B cell (primary cell): ENCODE data around the gene CACNB4. TPM values are rescaled to one million over a fixed set of nuclear protein-coding genes. Genes with fewer than 3 reads are reported as not detected.

Source experiments
- ATAC-seq: fragments of 200-7000 bp; cut with Tn5 transposase; one replicate; pipeline ENCODE4 v1.10.0; 2021; ENCODE audit warnings: low read depth, mild to moderate bottlenecking, moderate number of reproducible peaks, moderate library complexity
- CTCF ChIA-PET: fragments of 350-600 bp; sonication (Branson Sonifier 250); formaldehyde crosslinking; loops from one replicate; lab custom pipeline; 2021; ENCODE audit warnings: antibody characterized with exemption, inconsistent platforms; lab: Charles Lee
- POLR2A ChIA-PET: fragments of 350-600 bp; sonication (Branson Sonifier 250); formaldehyde crosslinking; loops from one replicate; lab custom pipeline; 2021; ENCODE audit warnings: antibody characterized with exemption; lab: Charles Lee
- DNase-seq: peaks from one replicate; pipeline ENCODE4 v3.0.0; 2013
- H2AFZ ChIP-seq: 2 replicates; pipeline ENCODE4 v1.6.1; 2012; ENCODE audit warnings: mild to moderate bottlenecking, low read depth, low read length; ENCODE audit not compliant: insufficient read depth, poor library complexity, severe bottlenecking
- H3K27ac ChIP-seq, 2 donors: 1 replicate in 1 of 2; 2 replicates in 1 of 2; pipeline ENCODE4 v1.5.1; 2012 to 2013; ENCODE audit warnings: low read length in 2 of 2, mild to moderate bottlenecking in 2 of 2, moderate library complexity in 1 of 2
- H3K27me3 ChIP-seq, 4 experiments: fragments of 200-600 bp in 1 of 4; sonication (generic) in 1 of 4; replicated peaks in 1 of 4; 1 replicate in 2 of 4; 2 replicates in 2 of 4; pipeline versions ENCODE4 v1.6.1 to v1.7.0; 2013 to 2016; ENCODE audit warnings: low read length in 3 of 4, mild to moderate bottlenecking in 2 of 4, mixed read lengths in 1 of 4, moderate library complexity in 1 of 4; ENCODE audit not compliant: insufficient read depth in 4 of 4, control insufficient read depth in 3 of 4; ENCODE audit errors: control extremely low read depth in 1 of 4
- H3K36me3 ChIP-seq, 2 experiments: replicated peaks in 1 of 2; 1 replicate in 1 of 2; 2 replicates in 1 of 2; pipeline versions ENCODE4 v1.6.1 to v1.7.1; 2013; ENCODE audit warnings: low read length in 1 of 2; ENCODE audit not compliant: insufficient read depth in 2 of 2, control insufficient read depth in 1 of 2; ENCODE audit errors: control extremely low read depth in 1 of 2, extremely low read depth in 1 of 2
- H3K4me1 ChIP-seq, 2 donors: fragments of 200-600 bp in 1 of 2; sonication (generic) in 1 of 2; 1 replicate in 1 of 2; 2 replicates in 1 of 2; pipeline versions ENCODE4 v1.5.1 to v1.6.1; 2013 to 2017; ENCODE audit warnings: low read length in 2 of 2; ENCODE audit not compliant: control insufficient read depth in 2 of 2, insufficient read depth in 2 of 2
- H3K4me2 ChIP-seq: replicated peaks from 2 replicates; pipeline ENCODE3; 2012; ENCODE audit warnings: mild to moderate bottlenecking, low read depth, low read length; ENCODE audit not compliant: poor library complexity, severe bottlenecking
- H3K4me3 ChIP-seq, 5 experiments: fragments of 200-600 bp in 1 of 5; sonication (generic) in 1 of 5; 1 replicate in 3 of 5; 2 replicates in 2 of 5; pipeline versions ENCODE4 v1.5.1 to v1.7.0; 2011 to 2016; ENCODE audit warnings: low read length in 4 of 5, mild to moderate bottlenecking in 4 of 5, low read depth in 2 of 5, control low read depth in 1 of 5, moderate library complexity in 1 of 5; ENCODE audit not compliant: insufficient read depth in 1 of 5; ENCODE audit errors: control extremely low read depth in 1 of 5, extremely low read depth in 1 of 5
- H3K79me2 ChIP-seq: fragments of 200-600 bp; sonication (generic); one replicate; pipeline ENCODE4 v1.6.0; 2016; ENCODE audit warnings: low read length; ENCODE audit not compliant: control insufficient read depth, insufficient read depth
- H3K9ac ChIP-seq: fragments of 200-600 bp; sonication (generic); 2 replicates; pipeline ENCODE4 v1.6.1; 2017; ENCODE audit warnings: mild to moderate bottlenecking, low read length, moderate library complexity
- H3K9me3 ChIP-seq, 3 donors: one replicate each; pipeline versions ENCODE4 v1.6.1 to v1.7.1; 2013; ENCODE audit warnings: low read length in 2 of 3; ENCODE audit not compliant: control insufficient read depth in 2 of 3, insufficient read depth in 1 of 3; ENCODE audit errors: control extremely low read depth in 1 of 3
- H4K20me1 ChIP-seq: 2 replicates; pipeline ENCODE4 v1.6.0; 2012; ENCODE audit warnings: mild to moderate bottlenecking, low read length; ENCODE audit not compliant: insufficient read depth, control insufficient read depth, poor library complexity, severe bottlenecking
- H3K27ac Mint-ChIP-seq: one replicate; pipeline ENCODE4 v1.8.0; 2021; ENCODE audit warnings: mixed read lengths
- H3K27me3 Mint-ChIP-seq: one replicate; pipeline ENCODE4 v1.8.0; 2021; ENCODE audit warnings: mixed read lengths
- H3K4me1 Mint-ChIP-seq: one replicate; pipeline ENCODE4 v1.8.0; 2021; ENCODE audit warnings: mixed read lengths
- H3K4me3 Mint-ChIP-seq: one replicate; pipeline ENCODE4 v1.8.0; 2021; ENCODE audit warnings: mixed read lengths
- H3K9me3 Mint-ChIP-seq: one replicate; pipeline ENCODE4 v1.8.0; 2022; ENCODE audit warnings: mixed read lengths; ENCODE audit not compliant: insufficient read depth
- CTCF ChIP-seq: fragments of 200-600 bp; IDR thresholded peaks from one replicate; pipeline ENCODE4 v1.8.0; 2022; ENCODE audit warnings: antibody characterized with exemption, mild to moderate bottlenecking
- EZH2 ChIP-seq: IDR thresholded peaks from 2 replicates; pipeline ENCODE4 v1.6.1; 2012; ENCODE audit warnings: borderline replicate concordance, low read depth, mild to moderate bottlenecking, moderate library complexity, low read length; ENCODE audit not compliant: insufficient read depth, poor library complexity, severe bottlenecking
- WGBS: methylation state at CpG from one replicate; pipeline ENCODE4 v1.1.5; 2013; ENCODE audit warnings: missing lambda C conversion rate; ENCODE audit not compliant: insufficient coverage; 5-methylcytosine and 5-hydroxymethylcytosine counted together
- intact Hi-C: fragments of 100-400 bp; cut with micrococcal nuclease; formaldehyde crosslinking; loops from one replicate; pipeline ENCODE4 v1.10.0; 2022
- polyA plus RNA-seq: library from polyadenylated mRNA; depleted of rRNA; stranded (reverse); fragments of >200 nt; gene quantifications from 2 replicates; pipeline ENCODE4 v1.2.3, GENCODE V29; 2012
- total RNA-seq, 2 donors: library from RNA; stranded (reverse); fragments of 120-200 nt in 1 of 2; gene quantifications; 1 replicate in 1 of 2; 2 replicates in 1 of 2; pipeline versions ENCODE4 v1.2.3 to v1.2.4, GENCODE V29; 2013 to 2022

The CACNB4 gene
- total and polyA plus RNA-seq, 2 donors (not counting 1 experiment from before 2014, with no cell fraction given) = 0.12 to 1.4 TPM

DNA sequence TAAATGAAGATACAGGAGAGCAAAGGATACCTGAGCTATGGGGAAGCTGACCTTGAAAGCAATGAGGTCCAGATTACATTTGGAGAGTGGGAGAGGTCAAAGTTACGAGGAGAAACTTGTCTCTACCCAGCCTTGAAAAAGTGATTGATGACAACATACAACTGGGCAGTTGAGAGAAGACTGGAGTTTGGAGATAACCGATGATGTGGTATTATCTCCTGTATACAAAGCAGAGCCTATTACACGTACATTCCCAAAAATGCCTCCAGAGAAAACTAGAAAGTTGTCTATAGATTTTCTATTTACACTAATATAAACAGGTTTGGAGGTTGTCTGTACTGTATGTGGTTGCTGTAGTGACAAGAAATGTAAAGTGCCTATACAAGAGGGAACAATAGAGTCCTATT, 299.0 kb downstream of the CACNB4 start:
- CTCF ChIA-PET = interaction anchor here (0.6 to 1.5 kb wide), 3 partner anchors 8 to 416 kb away, joined by 3 to 5 read pairs (median 4); no protein-coding TSS in a partner anchor
- WGBS = 80% methylated on average over 1 of the region's 3 CpGs
- H3K27me3 ChIP-seq = no peaks in the 10 kb centered on the region
- no peaks in the 10 kb centered on the region for H3K4me1 ChIP-seq
- H3K27ac Mint-ChIP-seq = no peak overlapping the region
- H3K9me3 Mint-ChIP-seq = no peaks in the 10 kb centered on the region
- no peak overlapping the region for H2AFZ ChIP-seq
- ATAC-seq (no peak), DNase-seq (no peak)
- TF ChIP-seq CTCF = no peak
- no peak for TF ChIP-seq EZH2
- H3K9me3 ChIP-seq = no peaks in the 10 kb centered on the region
- intact Hi-C loops = no loop called here
- H3K4me3 ChIP-seq = no peak overlapping the region
- H4K20me1 ChIP-seq = no peaks in the 10 kb centered on the region
- no peaks in the 10 kb centered on the region for H3K27me3 Mint-ChIP-seq
- no peak overlapping the region for H3K4me3 Mint-ChIP-seq
- H3K27ac ChIP-seq = no peak overlapping the region
- peaks cover 2% of the 10 kb centered on the region for H3K4me1 Mint-ChIP-seq
- H3K4me2 ChIP-seq = no peak overlapping the region
- no peak overlapping the region for H3K9ac ChIP-seq
- peaks cover 8 to 14% of the 10 kb centered on the region in 2 experiments for H3K36me3 ChIP-seq
- no peaks in the 10 kb centered on the region for H3K79me2 ChIP-seq
- POLR2A ChIA-PET = no interaction called here

GRCh38 chr2:151796774-151797173, 302.1 kb downstream of the CACNB4 start:
- no peak overlapping the region for H3K4me3 Mint-ChIP-seq
- WGBS = 92% methylated on average over 1 of the region's 2 CpGs
- DNase-seq = no peak
- no peak for ATAC-seq
- no peak for TF ChIP-seq CTCF
- TF ChIP-seq EZH2 = no peak
- H3K4me3 ChIP-seq = no peak overlapping the region
- no peaks in the 10 kb centered on the region for H3K9me3 Mint-ChIP-seq
- ChIA-PET CTCF (interaction anchor here (1.1 kb wide), 1 partner anchor 12 kb away, joined by 3 read pairs; no protein-coding TSS in a partner anchor), POLR2A (no interaction called here)
- peaks cover 1 to 7% of the 10 kb centered on the region in 2 experiments for H3K36me3 ChIP-seq
- no peak overlapping the region for H3K9ac ChIP-seq
- intact Hi-C loops = no loop called here
- H3K4me2 ChIP-seq = no peak overlapping the region
- peaks cover 0 to 3% (median 0%) of the 10 kb centered on the region in 3 donors for H3K9me3 ChIP-seq
- no peaks in the 10 kb centered on the region for H3K79me2 ChIP-seq
- no peaks in the 10 kb centered on the region for H3K27me3 Mint-ChIP-seq
- H2AFZ ChIP-seq = no peak overlapping the region
- no peak overlapping the region for H3K27ac Mint-ChIP-seq
- no peaks in the 10 kb centered on the region for H3K27me3 ChIP-seq
- H3K4me1 ChIP-seq = no peaks in the 10 kb centered on the region
- no peak overlapping the region for H3K27ac ChIP-seq
- peaks cover 6% of the 10 kb centered on the region for H3K4me1 Mint-ChIP-seq
- no peaks in the 10 kb centered on the region for H4K20me1 ChIP-seq
